Measurements from ENCODE around the gene LEFTY1.

The LEFTY1 gene

GRCh38 chr1:225879521-225880221, 9.3 kb downstream of the LEFTY1 start:
- no peak for DNase-seq (ENCODE audit: low spot score)
- in situ Hi-C loops (cut with MboI; ENCODE audit: low pct_unique_long_range_greater_than_20kb, low sequenced_read_pairs, unreplicated experiment), result no loop called here
- TF ChIP-seq, protein P1, sequence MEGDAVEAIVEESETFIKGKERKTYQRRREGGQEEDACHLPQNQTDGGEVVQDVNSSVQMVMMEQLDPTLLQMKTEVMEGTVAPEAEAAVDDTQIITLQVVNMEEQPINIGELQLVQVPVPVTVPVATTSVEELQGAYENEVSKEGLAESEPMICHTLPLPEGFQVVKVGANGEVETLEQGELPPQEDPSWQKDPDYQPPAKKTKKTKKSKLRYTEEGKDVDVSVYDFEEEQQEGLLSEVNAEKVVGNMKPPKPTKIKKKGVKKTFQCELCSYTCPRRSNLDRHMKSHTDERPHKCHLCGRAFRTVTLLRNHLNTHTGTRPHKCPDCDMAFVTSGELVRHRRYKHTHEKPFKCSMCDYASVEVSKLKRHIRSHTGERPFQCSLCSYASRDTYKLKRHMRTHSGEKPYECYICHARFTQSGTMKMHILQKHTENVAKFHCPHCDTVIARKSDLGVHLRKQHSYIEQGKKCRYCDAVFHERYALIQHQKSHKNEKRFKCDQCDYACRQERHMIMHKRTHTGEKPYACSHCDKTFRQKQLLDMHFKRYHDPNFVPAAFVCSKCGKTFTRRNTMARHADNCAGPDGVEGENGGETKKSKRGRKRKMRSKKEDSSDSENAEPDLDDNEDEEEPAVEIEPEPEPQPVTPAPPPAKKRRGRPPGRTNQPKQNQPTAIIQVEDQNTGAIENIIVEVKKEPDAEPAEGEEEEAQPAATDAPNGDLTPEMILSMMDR (IDR thresholded peaks at IDR 0.05; ENCODE audit: extremely low read depth, insufficient read depth, missing control alignments), result no peak

DNA sequence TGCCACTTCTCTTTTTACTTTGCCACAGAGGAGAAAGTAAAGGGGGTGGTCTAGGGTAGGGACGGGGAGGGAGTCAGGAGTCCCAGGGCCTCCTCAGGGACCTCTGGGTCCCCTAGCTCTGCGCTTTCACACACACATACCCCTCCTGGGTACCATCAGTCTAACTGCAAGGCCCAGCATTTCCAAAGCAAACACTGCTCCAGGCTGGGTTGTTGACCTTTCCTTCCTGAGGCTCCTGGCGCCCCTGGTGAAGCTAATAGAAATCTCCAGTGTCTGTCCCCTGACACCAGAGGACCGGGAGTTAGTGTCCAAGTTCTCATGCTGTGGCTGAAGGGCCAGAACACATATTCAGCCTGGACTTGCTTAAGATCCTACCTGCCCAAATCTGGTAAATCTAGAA, 10.7 kb downstream of the LEFTY1 start:
- in situ Hi-C loops (cut with MboI; ENCODE audit: low pct_unique_long_range_greater_than_20kb, low sequenced_read_pairs, unreplicated experiment), result no loop called here
- DNase-seq (ENCODE audit: low spot score), result no peak
- TF ChIP-seq, protein P1 (IDR thresholded peaks at IDR 0.05; ENCODE audit: extremely low read depth, insufficient read depth, missing control alignments), result no peak

DNA sequence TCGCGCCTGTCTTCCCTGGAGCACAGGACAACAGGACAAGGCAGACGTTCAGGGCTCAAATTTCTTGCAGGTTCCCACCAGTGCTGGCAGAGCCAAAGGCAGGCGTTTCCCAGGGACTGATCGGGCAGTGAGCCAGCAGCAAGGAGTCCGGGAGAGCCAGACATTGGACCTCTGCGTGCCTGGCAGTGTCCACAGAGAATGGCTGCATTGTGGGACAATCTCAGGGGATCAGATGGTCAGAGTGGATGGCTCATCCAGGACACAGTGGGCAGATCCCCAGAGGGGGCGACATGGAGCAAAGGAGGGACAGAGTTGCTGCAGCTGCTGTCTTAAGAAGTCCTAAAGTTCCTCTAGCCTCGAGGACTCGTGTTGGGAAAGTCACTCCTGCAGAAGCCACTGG, 11.4 kb downstream of the LEFTY1 start:
- TF ChIP-seq, protein P1 (IDR thresholded peaks at IDR 0.05; ENCODE audit: extremely low read depth, insufficient read depth, missing control alignments), result peak; percentile 38
- DNase-seq (ENCODE audit: low spot score), result no peak
- in situ Hi-C loops (cut with MboI; ENCODE audit: low pct_unique_long_range_greater_than_20kb, low sequenced_read_pairs, unreplicated experiment), result no loop called here

- in situ Hi-C loops (cut with MboI; ENCODE audit: low pct_unique_long_range_greater_than_20kb, low sequenced_read_pairs, unreplicated experiment), result no loop called here
- no peak for DNase-seq (ENCODE audit: low spot score)
- TF ChIP-seq, protein P1 (IDR thresholded peaks at IDR 0.05; ENCODE audit: extremely low read depth, insufficient read depth, missing control alignments), result no peak
Observed at GRCh38 chr1:225876900-225877510, 11.9 kb downstream of the LEFTY1 start.

GRCh38 chr1:225875044-225875815, 13.7 kb downstream of the LEFTY1 start:
- in situ Hi-C loops (cut with MboI; ENCODE audit: low pct_unique_long_range_greater_than_20kb, low sequenced_read_pairs, unreplicated experiment), result no loop called here
- DNase-seq (ENCODE audit: low spot score), result no peak

DNA sequence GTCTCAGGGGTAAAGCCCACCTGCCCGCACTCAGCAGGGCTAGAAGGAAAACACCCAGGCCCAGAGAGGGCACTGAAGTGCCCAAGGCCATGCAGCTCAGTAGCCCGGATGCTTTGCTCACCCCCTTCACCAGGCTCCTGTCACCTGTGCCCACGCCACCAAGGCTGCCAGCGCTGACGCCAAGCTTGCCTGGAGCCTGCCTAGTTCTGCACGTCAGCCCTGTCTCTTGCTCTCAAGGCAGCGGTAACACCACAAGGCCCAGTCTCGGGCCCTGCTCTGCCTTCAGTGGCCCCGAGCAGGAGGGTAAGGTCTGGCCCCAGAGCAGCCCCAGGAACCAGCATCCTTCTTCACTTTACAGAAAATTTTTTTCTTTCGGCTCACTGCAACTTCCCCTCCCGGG, 14.5 kb downstream of the LEFTY1 start:
- TF ChIP-seq, protein P1 (IDR thresholded peaks at IDR 0.05; ENCODE audit: extremely low read depth, insufficient read depth, missing control alignments), result no peak
- in situ Hi-C loops (cut with MboI; ENCODE audit: low pct_unique_long_range_greater_than_20kb, low sequenced_read_pairs, unreplicated experiment), result no loop called here
- DNase-seq (ENCODE audit: low spot score), result no peak

More at GRCh38 chr1:225875044-225875815, 13.7 kb downstream of the LEFTY1 start:
- TF ChIP-seq, protein P1 (IDR thresholded peaks at IDR 0.05; ENCODE audit: extremely low read depth, insufficient read depth, missing control alignments), result no peak

Measured in GM13977 (cell line).